Epithelial cell of prostate (primary cell): Measurements from ENCODE around the gene MEF2C.
A peak's percentile ranks its signal among the peaks of the same experiment; 100 is the strongest.
"Not testable (repeated sequence)": the region's sequence is repeated elsewhere in the genome, so short reads cannot be mapped to it uniquely, and the experiment has no call there.

ENCODE experiments used
- DNase-seq: peaks from one replicate; pipeline ENCODE4 v3.0.0-alpha.2; 2011; ENCODE audit warnings: low read depth, low spot score
- H3K27ac ChIP-seq: fragments of 450-650 bp; 2 replicates; pipeline ENCODE4 v1.5.1; 2017; ENCODE audit warnings: mild to moderate bottlenecking

Gene MEF2C

GRCh38 chr5:88813244-88813643 lies 69.7 kb downstream of the MEF2C start:
- no peak for DNase-seq
- H3K27ac ChIP-seq = no peak overlapping the region

- no peak for DNase-seq
- no peak overlapping the region for H3K27ac ChIP-seq
These were observed 74.8 kb downstream of the MEF2C start for GRCh38 chr5:88808153-88808552.

GRCh38 chr5:88807327-88807726 lies 75.7 kb downstream of the MEF2C start:
- DNase-seq = no peak
- H3K27ac ChIP-seq = no peak overlapping the region

- DNase-seq = no peak
- no peak overlapping the region for H3K27ac ChIP-seq
These were observed 76.6 kb downstream of the MEF2C start for GRCh38 chr5:88806338-88806737.

GRCh38 chr5:88805151-88805784 lies 77.7 kb downstream of the MEF2C start:
- DNase-seq = no peak
- no peak overlapping the region for H3K27ac ChIP-seq

GRCh38 chr5:88804444-88804843 lies 78.5 kb downstream of the MEF2C start:
- no peak overlapping the region for H3K27ac ChIP-seq
- no peak for DNase-seq

- DNase-seq = no peak
- no peak overlapping the region for H3K27ac ChIP-seq
These were observed 79.7 kb downstream of the MEF2C start for GRCh38 chr5:88803309-88803708.

GRCh38 chr5:88799938-88800535 lies 82.9 kb downstream of the MEF2C start:
- no peak for DNase-seq
- no peak overlapping the region for H3K27ac ChIP-seq

GRCh38 chr5:88798933-88799332 lies 84.1 kb downstream of the MEF2C start:
- H3K27ac ChIP-seq, DNase-seq: not testable (repeated sequence)

- not testable (repeated sequence) for H3K27ac ChIP-seq, DNase-seq
These were observed 89.2 kb downstream of the MEF2C start for GRCh38 chr5:88793797-88794196.

- no peak overlapping the region for H3K27ac ChIP-seq
- no peak for DNase-seq
These were observed 90.7 kb downstream of the MEF2C start for GRCh38 chr5:88792144-88792840.

GRCh38 chr5:88787856-88788255 lies 95.1 kb downstream of the MEF2C start:
- no peak for DNase-seq
- H3K27ac ChIP-seq = no peak overlapping the region

- DNase-seq = no peak
- no peak overlapping the region for H3K27ac ChIP-seq
These were observed 96.2 kb downstream of the MEF2C start for GRCh38 chr5:88786789-88787188.

- peak overlapping the region; percentile 73 for H3K27ac ChIP-seq
- DNase-seq = peak; percentile 87
These were observed 97.0 kb downstream of the MEF2C start for GRCh38 chr5:88785746-88786565.

GRCh38 chr5:88782571-88782970 lies 100.4 kb downstream of the MEF2C start:
- no peak for DNase-seq
- H3K27ac ChIP-seq = no peak overlapping the region

- H3K27ac ChIP-seq = no peak overlapping the region
- no peak for DNase-seq
These were observed 102.2 kb downstream of the MEF2C start for GRCh38 chr5:88780736-88781135.

- no peak overlapping the region for H3K27ac ChIP-seq
- DNase-seq = no peak
These were observed 104.2 kb downstream of the MEF2C start for GRCh38 chr5:88778736-88779135.

GRCh38 chr5:88776692-88777091 lies 106.3 kb downstream of the MEF2C start:
- no peak overlapping the region for H3K27ac ChIP-seq
- no peak for DNase-seq

- DNase-seq = no peak
- H3K27ac ChIP-seq = no peak overlapping the region
These were observed 110.2 kb downstream of the MEF2C start for GRCh38 chr5:88772831-88773230.

- DNase-seq = no peak
These were observed 110.9 kb downstream of the MEF2C start for GRCh38 chr5:88772047-88772446.

More at GRCh38 chr5:88772047-88772446, 110.9 kb downstream of the MEF2C start:
- no peak overlapping the region for H3K27ac ChIP-seq
